CD4-positive, alpha-beta memory T cell (primary cell): ENCODE data around the gene KCTD19. TPM values are rescaled to one million over a fixed set of nuclear protein-coding genes. Genes with fewer than 3 reads are reported as not detected.

Experiments
- CTCF ChIA-PET: fragments of 350-600 bp; sonication (Branson Sonifier 250); formaldehyde crosslinking; loops from one replicate; lab custom pipeline; 2021; ENCODE audit warnings: inconsistent platforms; ENCODE audit not compliant: partially characterized antibody; lab: Charles Lee
- POLR2A ChIA-PET: fragments of 350-600 bp; sonication (Branson Sonifier 250); formaldehyde crosslinking; loops from one replicate; lab custom pipeline; 2021; ENCODE audit not compliant: partially characterized antibody; lab: Charles Lee
- DNase-seq, 5 donors: peaks; one replicate each; pipeline versions ENCODE4 v3.0.0 to v3.0.0-alpha.2; 2020 to 2022; ENCODE audit warnings: mixed read lengths in 1 of 5
- H3K27ac ChIP-seq: one replicate; pipeline ENCODE4 v1.7.0; 2013; ENCODE audit warnings: low read depth, low read length
- H3K27me3 ChIP-seq: 2 replicates; pipeline ENCODE4 v1.7.0; 2013; ENCODE audit warnings: mild to moderate bottlenecking, low read length, moderate library complexity; ENCODE audit not compliant: insufficient read depth
- H3K36me3 ChIP-seq: 2 replicates; pipeline ENCODE4 v1.7.0; 2013; ENCODE audit warnings: mild to moderate bottlenecking, low read length, moderate library complexity; ENCODE audit not compliant: insufficient read depth
- H3K4me1 ChIP-seq: 2 replicates; pipeline ENCODE4 v1.7.0; 2013; ENCODE audit warnings: mild to moderate bottlenecking, low read length, moderate library complexity; ENCODE audit not compliant: insufficient read depth
- H3K4me3 ChIP-seq, 2 donors: one replicate each; pipeline ENCODE4 v1.7.0; 2013; ENCODE audit warnings: low read length in 2 of 2, mild to moderate bottlenecking in 1 of 2
- H3K9me3 ChIP-seq, 2 donors: one replicate each; pipeline ENCODE4 v1.7.0; 2013; ENCODE audit warnings: low read length in 2 of 2, control low read depth in 1 of 2; ENCODE audit not compliant: control insufficient read depth in 1 of 2
- H3K27ac Mint-ChIP-seq, 7 donors: one replicate each; pipeline ENCODE4 v1.8.0; 2020 to 2021; ENCODE audit warnings: mixed read lengths in 7 of 7, mild to moderate bottlenecking in 6 of 7, inconsistent platforms in 3 of 7, moderate library complexity in 3 of 7
- H3K27me3 Mint-ChIP-seq, 2 donors: one replicate each; pipeline ENCODE4 v1.8.0; 2020 to 2021; ENCODE audit warnings: mixed read lengths in 2 of 2
- H3K36me3 Mint-ChIP-seq, 2 donors: one replicate each; pipeline ENCODE4 v1.8.0; 2020 to 2021; ENCODE audit warnings: mixed read lengths in 2 of 2, inconsistent platforms in 1 of 2, mild to moderate bottlenecking in 1 of 2
- H3K4me1 Mint-ChIP-seq, 4 donors: one replicate each; pipeline ENCODE4 v1.8.0; 2020 to 2021; ENCODE audit warnings: mixed read lengths in 4 of 4, mild to moderate bottlenecking in 1 of 4
- H3K4me3 Mint-ChIP-seq, 8 donors: one replicate each; pipeline ENCODE4 v1.8.0; 2020 to 2021; ENCODE audit warnings: mixed read lengths in 8 of 8, mild to moderate bottlenecking in 7 of 8, moderate library complexity in 6 of 8, inconsistent platforms in 3 of 8
- H3K9me3 Mint-ChIP-seq, 8 donors: one replicate each; pipeline ENCODE4 v1.8.0; 2020 to 2021; ENCODE audit warnings: mixed read lengths in 8 of 8, mild to moderate bottlenecking in 5 of 8, inconsistent platforms in 3 of 8, moderate library complexity in 1 of 8
- intact Hi-C: fragments of 100-400 bp; cut with micrococcal nuclease; formaldehyde crosslinking; loops from one replicate; pipeline ENCODE4 v1.15.1; 2023
- polyA plus RNA-seq, 2 donors: library from polyadenylated mRNA; unstranded; fragments of 300-500 nt; fragmentation: Illumina TruSeq; gene quantifications; one replicate each; pipeline ENCODE4 v1.2.3, GENCODE V29; 2021
- total RNA-seq, 2 experiments: library from RNA; stranded (reverse); gene quantifications; one replicate each; pipeline ENCODE4 v1.2.3, GENCODE V29; 2021

The KCTD19 gene
- total and polyA plus RNA-seq, 4 experiments from 2014 or later: 0.10 TPM; not detected in 3

- Mint-ChIP-seq H3K36me3 (no peaks in the 10 kb centered on the region), H3K4me1 (peaks cover 0 to 9% (median 4%) of the 10 kb centered on the region in 4 donors), H3K4me3 (no peak overlapping the region), H3K9me3 (no peaks in the 10 kb centered on the region), H3K27ac (no peak overlapping the region), H3K27me3 (peaks cover 0 to 3% of the 10 kb centered on the region in 2 donors)
- intact Hi-C loops: no loop called here
- POLR2A ChIA-PET: interaction anchor here (1.2 kb wide), 1 partner anchor 9 kb away, joined by 3 read pairs; no protein-coding TSS in a partner anchor
- Histone ChIP-seq H3K4me3 (no peak overlapping the region), H3K4me1 (peaks cover 8% of the 10 kb centered on the region), H3K27ac (no peak overlapping the region), H3K9me3 (no peaks in the 10 kb centered on the region), H3K27me3 (no peaks in the 10 kb centered on the region), H3K36me3 (no peaks in the 10 kb centered on the region)
- no peak for DNase-seq
- CTCF ChIA-PET: no interaction called here
Observed at GRCh38 chr16:67294938-67295361, 31.6 kb downstream of the KCTD19 start.

- H3K36me3 ChIP-seq: no peaks in the 10 kb centered on the region
- Mint-ChIP-seq H3K27ac (no peak overlapping the region), H3K27me3 (peaks cover 0 to 3% of the 10 kb centered on the region in 2 donors), H3K36me3 (no peaks in the 10 kb centered on the region), H3K4me3 (no peak overlapping the region), H3K9me3 (no peaks in the 10 kb centered on the region), H3K4me1 (peaks cover 4 to 16% (median 10%) of the 10 kb centered on the region in 4 donors)
- no peaks in the 10 kb centered on the region for H3K9me3 ChIP-seq
- ChIA-PET CTCF (no interaction called here), POLR2A (interaction anchor here (1.2 kb wide), 1 partner anchor 9 kb away, joined by 3 read pairs; no protein-coding TSS in a partner anchor)
- H3K4me3 ChIP-seq: no peak overlapping the region
- no peak for DNase-seq
- H3K27me3 ChIP-seq: no peaks in the 10 kb centered on the region
- H3K4me1 ChIP-seq: peaks cover 13% of the 10 kb centered on the region
- intact Hi-C loops: no loop called here
- H3K27ac ChIP-seq: no peak overlapping the region
Observed at GRCh38 chr16:67294171-67294757, 32.3 kb downstream of the KCTD19 start.

- no peak overlapping the region for H3K4me3 ChIP-seq
- peaks cover 13% of the 10 kb centered on the region for H3K4me1 ChIP-seq
- intact Hi-C loops: no loop called here
- no peak overlapping the region for H3K27ac ChIP-seq
- H3K4me3 Mint-ChIP-seq: no peak overlapping the region
- H3K36me3 ChIP-seq: no peaks in the 10 kb centered on the region
- POLR2A ChIA-PET: no interaction called here
- H3K27me3 ChIP-seq: no peaks in the 10 kb centered on the region
- H3K27ac Mint-ChIP-seq: no peak overlapping the region
- H3K4me1 Mint-ChIP-seq: peaks cover 4 to 17% (median 10%) of the 10 kb centered on the region in 4 donors
- CTCF ChIA-PET: no interaction called here
- no peaks in the 10 kb centered on the region for H3K27me3 Mint-ChIP-seq
- no peaks in the 10 kb centered on the region for H3K9me3 ChIP-seq
- DNase-seq: no peak
- no peaks in the 10 kb centered on the region for H3K9me3 Mint-ChIP-seq
- no peaks in the 10 kb centered on the region for H3K36me3 Mint-ChIP-seq
Observed at GRCh38 chr16:67291461-67291860, 35.1 kb downstream of the KCTD19 start.

- Mint-ChIP-seq H3K36me3 (peaks cover 0 to 3% of the 10 kb centered on the region in 2 donors), H3K9me3 (no peaks in the 10 kb centered on the region), H3K27me3 (no peaks in the 10 kb centered on the region), H3K27ac (no peak overlapping the region), H3K4me1 (peaks cover 4 to 17% (median 12%) of the 10 kb centered on the region in 4 donors), H3K4me3 (no peak overlapping the region)
- Histone ChIP-seq H3K4me1 (peaks cover 13% of the 10 kb centered on the region), H3K9me3 (no peaks in the 10 kb centered on the region), H3K27ac (no peak overlapping the region), H3K27me3 (no peaks in the 10 kb centered on the region), H3K36me3 (no peaks in the 10 kb centered on the region), H3K4me3 (no peak overlapping the region)
- ChIA-PET CTCF (no interaction called here), POLR2A (no interaction called here)
- no peak for DNase-seq
- intact Hi-C loops: no loop called here
Observed at GRCh38 chr16:67287960-67288359, 38.6 kb downstream of the KCTD19 start.

- H3K27ac Mint-ChIP-seq: no peak overlapping the region
- no peak overlapping the region for H3K4me3 ChIP-seq
- peaks cover 13% of the 10 kb centered on the region for H3K4me1 ChIP-seq
- H3K9me3 ChIP-seq: no peaks in the 10 kb centered on the region
- DNase-seq: no peak
- ChIA-PET CTCF (interaction anchor here (2.0 kb wide), 1 partner anchor 9 kb away, joined by 5 read pairs; no protein-coding TSS in a partner anchor), POLR2A (no interaction called here)
- H3K27ac ChIP-seq: no peak overlapping the region
- peaks cover 0 to 3% of the 10 kb centered on the region in 2 donors for H3K36me3 Mint-ChIP-seq
- H3K4me1 Mint-ChIP-seq: peaks cover 4 to 17% (median 12%) of the 10 kb centered on the region in 4 donors
- H3K9me3 Mint-ChIP-seq: no peaks in the 10 kb centered on the region
- no peaks in the 10 kb centered on the region for H3K36me3 ChIP-seq
- no peaks in the 10 kb centered on the region for H3K27me3 ChIP-seq
- intact Hi-C loops: no loop called here
- H3K27me3 Mint-ChIP-seq: no peaks in the 10 kb centered on the region
- no peak overlapping the region for H3K4me3 Mint-ChIP-seq
Observed at GRCh38 chr16:67286441-67287235, 39.9 kb downstream of the KCTD19 start.

GRCh38 chr16:67284699-67285646, 41.6 kb downstream of the KCTD19 start:
- ChIA-PET POLR2A (interaction anchor here (0.5 to 1.4 kb wide), 3 partner anchors 10 to 517 kb away, joined by 3 read pairs; no protein-coding TSS in a partner anchor), CTCF (interaction anchor here (2.0 kb wide), 1 partner anchor 11 kb away, joined by 5 read pairs; no protein-coding TSS in a partner anchor)
- H3K9me3 ChIP-seq: no peaks in the 10 kb centered on the region
- Mint-ChIP-seq H3K4me3 (no peak overlapping the region), H3K27me3 (no peaks in the 10 kb centered on the region), H3K9me3 (no peaks in the 10 kb centered on the region), H3K27ac (peak overlapping the region in 2 of 7 donors; percentile 29 to 74), H3K36me3 (peaks cover 0 to 3% of the 10 kb centered on the region in 2 donors), H3K4me1 (peaks cover 4 to 9% (median 8%) of the 10 kb centered on the region in 4 donors)
- H3K4me3 ChIP-seq: no peak overlapping the region
- H3K27me3 ChIP-seq: no peaks in the 10 kb centered on the region
- intact Hi-C loops: no loop called here
- H3K4me1 ChIP-seq: peaks cover 10% of the 10 kb centered on the region
- no peaks in the 10 kb centered on the region for H3K36me3 ChIP-seq
- H3K27ac ChIP-seq: no peak overlapping the region
- no peak for DNase-seq
